Activated T-cell treated with anti-CD3 and anti-CD28 coated beads for 24 hours (primary cell): Measurements from ENCODE around the gene NRXN2.
"Not testable (repeated sequence)": the region's sequence is repeated elsewhere in the genome, so short reads cannot be mapped to it uniquely, and the experiment has no call there.

Source experiments
- DNase-seq: peaks from one replicate; pipeline ENCODE4 v3.0.0-alpha.2; 2020; ENCODE audit warnings: low read depth

NRXN2 gene

DNA sequence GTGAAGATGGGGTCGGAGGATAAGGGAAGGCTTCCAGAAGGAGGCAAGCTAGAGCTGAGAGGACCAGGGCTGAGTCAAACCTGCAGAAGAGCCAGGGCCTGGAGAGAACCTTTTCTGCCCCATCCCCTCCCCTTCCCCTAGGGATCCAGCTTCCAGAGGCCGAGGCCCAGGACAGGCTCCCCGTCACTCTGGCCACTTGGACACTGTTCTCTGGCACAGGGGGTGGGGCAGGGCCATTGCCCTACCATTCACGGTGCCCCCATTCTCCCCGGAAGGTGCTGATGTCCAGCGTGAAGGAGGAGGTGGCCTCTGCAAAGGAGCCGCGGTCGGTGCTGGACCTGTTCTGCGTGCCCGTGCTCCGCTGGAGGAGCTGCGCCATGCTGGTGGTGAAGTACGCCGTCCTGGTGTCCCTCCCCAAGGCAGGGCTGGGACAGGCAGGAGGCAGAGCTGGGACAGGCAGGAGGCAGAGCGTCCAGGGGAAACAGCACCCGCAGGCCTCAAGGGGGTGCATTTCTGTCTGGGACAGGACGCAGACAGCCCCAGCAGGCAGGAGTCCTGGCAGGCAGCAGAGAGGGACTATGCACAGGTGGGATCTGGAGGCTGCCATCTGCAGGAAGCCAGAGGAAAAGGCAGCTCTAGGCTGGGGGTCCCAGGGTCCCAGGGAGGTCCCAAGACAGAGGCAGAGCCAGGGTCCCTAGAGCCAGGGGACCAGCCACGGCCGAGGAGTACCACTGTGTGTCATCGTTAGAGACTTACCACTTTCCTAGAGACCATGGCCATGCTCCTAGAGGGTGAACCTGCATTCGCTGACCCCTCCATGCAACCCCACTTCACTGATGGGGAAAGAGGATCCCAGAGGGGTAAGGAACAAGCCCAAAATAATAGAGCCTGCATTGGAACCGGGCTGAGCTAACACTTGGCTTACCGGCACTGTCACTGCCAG, 157.8 kb downstream of the NRXN2 start:
- DNase-seq, result no peak

DNA sequence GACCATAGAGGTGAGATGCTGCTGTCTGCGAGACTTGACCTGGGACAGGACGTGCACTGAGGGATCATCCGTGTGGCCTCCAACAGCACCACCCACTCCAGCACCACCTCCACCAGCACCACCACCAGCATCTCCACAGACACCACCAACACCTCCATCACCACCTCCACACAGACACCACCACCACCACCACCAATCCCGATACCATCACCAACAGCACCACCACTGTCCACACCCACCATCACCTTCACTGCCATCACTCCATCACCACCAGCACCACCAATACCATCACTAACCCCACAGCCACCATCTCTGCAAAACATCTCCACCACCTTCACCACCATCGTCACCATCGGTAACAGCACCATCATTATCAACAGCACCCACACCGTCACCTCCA, 158.6 kb downstream of the NRXN2 start:
- DNase-seq, result no peak

DNA sequence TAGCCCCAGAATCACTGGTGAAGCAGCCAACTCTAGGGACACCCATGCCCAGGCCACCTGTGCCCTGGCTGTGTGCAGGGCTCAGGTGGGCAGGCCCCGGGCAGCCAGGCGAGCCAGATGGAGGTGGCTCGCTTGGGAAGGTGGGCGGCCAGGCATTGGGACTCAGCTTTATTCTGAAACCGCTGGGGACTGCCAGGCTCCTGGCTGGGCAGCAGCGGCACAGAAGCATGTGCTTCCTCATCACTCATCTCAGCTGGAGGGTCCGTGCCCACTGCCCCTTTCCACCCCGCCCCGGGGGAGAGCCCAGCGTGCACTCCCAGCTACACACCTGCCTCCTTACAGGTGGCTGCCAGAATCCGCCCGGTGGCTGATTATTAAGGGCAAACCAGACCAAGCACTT, 159.0 kb downstream of the NRXN2 start:
- DNase-seq, result no peak

DNA sequence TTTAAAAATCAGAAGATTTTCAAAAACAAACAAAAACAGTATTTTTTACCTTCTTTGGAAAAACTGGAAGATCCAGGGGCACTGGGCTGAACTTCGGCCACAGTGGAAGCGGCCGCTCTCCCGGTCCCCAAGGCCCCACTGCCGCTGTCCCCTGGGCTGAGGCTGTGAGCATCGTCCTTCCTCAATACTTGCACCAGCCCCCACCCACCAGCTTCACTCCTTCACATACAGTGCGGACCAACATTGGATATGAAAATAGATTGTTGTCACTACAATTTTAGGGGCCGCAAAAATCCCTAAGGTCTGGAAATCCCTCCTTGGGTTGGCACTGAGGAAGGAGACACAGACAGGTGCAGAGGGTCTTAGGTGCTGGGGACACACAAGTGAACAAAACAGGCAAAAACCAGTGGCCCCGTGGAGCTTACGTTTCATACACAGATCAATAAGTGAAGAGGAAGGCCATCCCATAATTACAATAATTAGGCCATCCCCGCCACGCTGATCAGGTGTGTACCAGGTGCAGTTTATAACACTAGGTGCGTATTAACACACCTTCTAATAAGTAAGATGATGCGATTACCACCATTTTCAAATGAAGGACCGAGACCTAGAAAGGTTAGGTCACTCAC, 160.2 kb downstream of the NRXN2 start:
- DNase-seq, result no peak

DNA sequence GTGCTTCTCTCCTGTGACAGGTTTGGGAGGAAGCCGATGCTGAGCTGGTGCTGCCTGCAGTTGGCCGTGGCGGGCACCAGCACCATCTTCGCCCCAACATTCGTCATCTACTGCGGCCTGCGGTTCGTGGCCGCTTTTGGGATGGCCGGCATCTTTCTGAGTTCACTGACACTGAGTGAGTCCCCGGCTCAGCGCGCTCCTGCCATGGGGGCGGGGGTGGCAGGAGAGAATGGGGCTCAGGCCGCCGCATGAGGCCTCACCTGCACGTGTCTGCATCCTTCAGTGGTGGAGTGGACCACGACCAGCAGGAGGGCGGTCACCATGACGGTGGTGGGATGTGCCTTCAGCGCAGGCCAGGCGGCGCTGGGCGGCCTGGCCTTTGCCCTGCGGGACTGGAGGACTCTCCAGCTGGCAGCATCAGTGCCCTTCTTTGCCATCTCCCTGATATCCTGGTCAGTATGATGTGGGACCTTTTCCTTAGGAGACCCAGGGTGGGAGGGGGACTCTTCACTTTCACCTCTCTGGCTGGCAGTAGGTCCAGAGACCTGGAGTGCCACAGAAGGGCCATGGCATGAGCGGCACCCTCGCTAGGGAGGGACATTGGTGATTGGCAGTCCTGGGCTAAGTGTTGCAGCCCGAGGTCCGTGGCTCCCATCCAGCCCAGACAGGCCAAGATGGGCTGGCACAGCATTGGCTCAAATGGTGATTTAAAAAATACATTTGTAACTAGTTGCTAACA, 160.8 kb downstream of the NRXN2 start:
- no peak for DNase-seq

DNA sequence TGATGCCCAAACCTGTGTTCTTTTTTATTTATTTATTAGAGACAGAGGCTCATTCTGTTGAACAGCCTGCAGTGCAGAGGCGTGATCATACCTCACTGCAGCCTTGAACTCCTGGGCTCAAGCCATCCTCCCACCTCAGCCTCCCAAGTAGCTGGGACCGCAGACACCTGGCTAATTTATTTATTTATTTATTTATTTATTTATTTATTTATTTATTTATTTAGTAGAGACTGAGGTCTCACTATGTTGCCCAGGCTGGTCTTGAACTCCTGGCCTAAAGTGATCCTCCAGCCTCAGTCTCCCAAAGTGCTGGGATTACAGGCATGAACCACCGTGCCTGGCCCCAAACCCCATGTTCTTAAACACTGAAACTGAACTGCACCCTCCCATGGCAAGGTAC, 161.6 kb downstream of the NRXN2 start:
- DNase-seq, result not testable (repeated sequence)

DNA sequence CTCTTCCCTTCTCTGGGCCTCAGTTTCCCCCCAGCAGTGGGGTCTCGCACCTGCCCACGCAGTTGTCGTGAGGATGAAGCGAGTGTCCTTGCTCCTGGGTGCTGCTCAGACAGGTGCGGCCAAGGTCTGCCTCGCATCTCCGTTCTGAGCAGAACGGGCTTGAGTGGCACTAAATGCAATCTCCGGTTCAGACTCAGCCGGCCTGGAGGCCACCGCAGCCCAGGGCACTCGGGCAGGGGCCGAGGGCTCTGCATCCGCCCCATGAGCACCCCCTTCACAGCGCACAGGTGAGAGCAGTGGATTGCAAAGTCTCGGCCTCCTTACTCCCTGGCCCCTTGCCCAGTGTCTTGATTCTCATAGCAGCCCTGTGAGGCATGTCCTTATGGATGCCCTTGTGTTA, 162.1 kb downstream of the NRXN2 start:
- DNase-seq, result no peak

DNA sequence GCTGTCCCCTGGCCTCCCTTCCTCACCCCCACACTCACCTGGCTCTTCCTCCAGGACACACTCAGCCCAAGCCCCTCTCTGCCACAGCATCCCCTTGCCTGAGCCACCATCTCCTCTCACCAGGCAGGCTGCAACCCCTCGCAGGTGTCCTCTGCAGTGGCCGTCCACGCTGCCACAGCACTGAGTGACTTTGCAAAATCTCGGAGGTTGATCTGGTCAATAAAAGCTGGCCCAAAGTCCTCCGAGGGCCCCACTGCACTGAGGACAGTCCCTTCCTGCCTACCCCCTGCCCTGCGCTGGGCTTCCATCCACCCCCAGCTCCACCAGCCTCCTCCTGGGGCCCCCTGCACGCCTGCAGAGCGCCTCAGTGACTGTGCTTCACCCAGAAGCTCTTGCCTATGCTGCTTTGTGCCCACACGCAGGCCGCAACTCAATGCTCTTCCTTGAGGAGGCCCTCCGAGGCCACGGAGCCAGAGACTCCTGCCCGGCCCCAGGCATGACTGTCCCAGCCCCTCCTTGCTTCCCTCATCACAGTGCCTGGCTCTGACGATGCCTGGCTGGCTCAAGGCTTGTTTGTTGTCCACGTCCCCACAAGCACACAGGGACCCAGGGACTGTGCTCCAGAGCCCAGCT, 162.7 kb downstream of the NRXN2 start:
- no peak for DNase-seq

DNA sequence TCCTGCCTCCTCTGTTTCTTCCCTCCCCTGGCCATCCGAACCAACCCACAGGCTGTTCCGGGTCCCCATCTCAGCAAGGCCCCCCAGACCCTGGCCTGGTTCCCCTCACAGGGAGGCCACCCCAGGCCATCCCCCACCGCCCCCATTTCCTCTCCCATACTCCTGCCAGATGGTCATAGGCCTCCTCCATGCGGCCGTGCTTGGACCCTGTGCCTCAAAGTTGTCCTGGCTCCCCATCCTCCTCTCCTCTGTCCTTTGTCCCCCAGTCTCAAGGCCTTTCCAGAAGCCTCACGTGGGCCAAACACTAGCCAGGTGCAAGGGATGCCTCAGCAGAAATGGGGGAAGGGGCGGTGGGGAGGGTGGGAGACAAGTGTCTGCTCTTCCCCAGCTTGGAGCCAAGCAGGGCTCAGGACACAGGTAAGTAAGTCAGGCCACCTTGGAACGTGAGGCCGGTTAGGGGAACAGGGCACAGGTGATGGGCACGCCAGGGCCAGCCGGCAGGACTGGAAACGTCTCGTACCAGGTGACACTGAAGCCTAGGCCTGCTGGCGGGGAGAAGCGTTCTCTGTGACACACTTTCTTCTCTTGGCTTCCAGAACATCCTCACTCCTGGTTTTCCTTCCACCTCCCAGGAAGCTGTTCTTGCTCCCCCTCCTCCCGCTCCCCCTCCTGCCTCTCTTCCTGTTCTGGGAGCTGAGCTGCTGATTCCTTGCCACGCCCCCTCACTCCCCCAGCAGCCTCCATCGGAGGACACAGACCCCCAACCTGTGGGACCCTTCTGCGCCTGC, 163.5 kb downstream of the NRXN2 start:
- DNase-seq, result no peak

DNA sequence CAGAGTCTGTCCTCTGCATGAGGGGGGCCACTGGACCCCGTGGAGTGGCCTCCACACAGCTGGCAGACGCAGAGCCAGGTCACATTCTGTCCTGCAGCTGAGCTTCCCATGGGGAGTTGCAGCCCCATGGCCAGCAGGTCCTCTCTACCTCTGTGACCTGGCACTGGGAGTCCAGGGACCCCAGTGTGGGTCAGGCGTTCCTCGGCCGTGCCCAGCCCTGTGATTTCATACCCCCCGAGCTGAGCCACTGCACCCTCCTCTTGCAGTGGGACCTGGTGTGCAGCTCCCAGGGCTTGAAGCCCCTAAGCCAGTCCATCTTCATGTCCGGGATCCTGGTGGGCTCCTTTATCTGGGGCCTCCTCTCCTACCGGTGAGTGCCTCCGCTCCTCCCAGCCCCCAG, 164.1 kb downstream of the NRXN2 start:
- no peak for DNase-seq

DNA sequence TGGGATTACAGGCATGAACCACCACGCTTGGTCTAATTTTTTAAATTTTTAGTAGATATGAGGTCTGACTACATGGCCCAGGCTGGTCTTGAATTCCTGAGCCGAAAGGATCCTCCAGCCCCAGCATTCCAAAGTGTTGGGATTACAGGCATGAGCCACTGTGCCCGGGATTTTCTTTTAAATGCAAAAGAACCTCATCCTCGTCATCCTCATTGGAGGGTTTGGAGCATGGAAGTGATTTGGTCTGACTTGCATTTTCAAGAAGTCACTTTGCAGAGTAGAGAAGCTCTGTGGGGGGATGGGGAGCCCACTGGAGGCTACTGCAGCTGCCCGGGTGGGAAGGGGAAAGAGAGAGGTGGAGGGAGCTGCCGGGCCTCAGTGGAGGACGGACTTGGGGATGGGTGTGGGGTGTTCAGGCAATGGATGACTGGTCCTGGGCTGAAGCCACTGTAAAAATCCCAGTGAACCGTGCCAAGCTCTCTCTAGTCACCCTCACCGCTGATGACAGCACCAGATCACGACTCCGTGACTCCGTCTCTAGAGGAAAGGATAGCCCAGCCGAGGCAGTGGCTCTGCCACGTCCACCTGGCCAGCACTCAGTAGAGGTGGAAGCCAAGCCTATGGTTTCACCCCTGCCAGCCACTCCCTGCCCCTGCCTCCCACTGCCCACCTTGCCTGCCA, 164.8 kb downstream of the NRXN2 start:
- no peak for DNase-seq

DNA sequence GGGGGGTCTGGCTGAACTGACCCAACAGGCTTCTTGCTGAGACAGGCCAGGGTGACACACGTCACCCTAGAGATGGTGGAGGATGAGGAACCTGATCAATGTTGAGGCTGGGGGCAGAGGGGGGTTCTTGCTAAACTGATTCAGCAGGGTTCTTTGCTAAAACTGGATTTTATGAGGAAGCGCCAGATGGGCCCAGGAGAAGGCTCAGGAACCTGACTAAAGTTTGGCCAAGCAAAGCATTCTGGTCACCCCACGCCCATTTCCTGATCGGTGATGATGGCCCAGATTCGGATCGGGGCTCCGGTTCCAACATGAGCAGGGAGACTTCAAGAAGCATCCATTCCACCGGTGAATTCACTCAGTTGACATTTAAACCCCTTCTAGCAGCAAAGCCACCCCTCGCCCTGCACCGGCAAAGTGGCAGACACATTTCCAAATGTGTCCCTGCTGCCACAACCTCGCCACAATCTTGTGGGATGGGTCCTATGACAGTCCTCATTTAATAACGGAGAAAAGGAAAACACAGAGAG, 166.2 kb downstream of the NRXN2 start:
- no peak for DNase-seq
